Endothelial cell of umbilical vein (primary cell): ENCODE data around the gene PLK5. TPM values are rescaled to one million over a fixed set of nuclear protein-coding genes. Genes with fewer than 3 reads are reported as not detected.

Experiments
- BruUV-seq: library from RNA; stranded (reverse); fragments of 400-500 nt; replicated peaks from 2 replicates; lab custom pipeline; 2021; lab: Mats Ljungman, UMichigan
- CTCF ChIA-PET: fragments of 300-600, 350-600 bp; sonication (Branson Sonifier 250); formaldehyde crosslinking; loops from one replicate; lab custom pipeline; 2021; ENCODE audit warnings: antibody characterized with exemption, inconsistent platforms; lab: Charles Lee
- POLR2A ChIA-PET: fragments of 300-600, 350-600 bp; sonication (Branson Sonifier 250); formaldehyde crosslinking; loops from one replicate; lab custom pipeline; 2021; ENCODE audit warnings: antibody characterized with exemption, inconsistent platforms; lab: Charles Lee
- DNase-seq: peaks from one replicate; pipeline ENCODE4 v3.0.0-alpha.2; 2011; ENCODE audit warnings: low read depth, low spot score
- FAIRE-seq: peaks from 2 replicates; lab custom pipeline; 2011; peaks lifted over from hg19 to GRCh38; lab: Jason Lieb, UNC
- H2AFZ ChIP-seq: 2 replicates; pipeline ENCODE4 v1.6.0; 2012; ENCODE audit warnings: low read depth, low read length, control low read depth, inconsistent platforms
- H3K27ac ChIP-seq: 2 replicates; pipeline ENCODE4 v1.5.1; 2011; ENCODE audit warnings: low read depth, mild to moderate bottlenecking, control low read depth, low read length, moderate library complexity; ENCODE audit not compliant: insufficient read depth
- H3K27me3 ChIP-seq, 2 experiments: 2 replicates each; pipeline versions ENCODE4 v1.6.0 to v1.6.1; 2011; ENCODE audit warnings: low read length in 2 of 2, mixed read lengths in 1 of 2; ENCODE audit not compliant: control insufficient read depth in 2 of 2, insufficient read depth in 2 of 2
- H3K36me3 ChIP-seq, 2 experiments: 2 replicates in 1 of 2; 3 replicates in 1 of 2; pipeline ENCODE4 v1.5.1; 2011; ENCODE audit warnings: low read length in 2 of 2, mild to moderate bottlenecking in 1 of 2, moderate library complexity in 1 of 2; ENCODE audit not compliant: control insufficient read depth in 2 of 2, insufficient read depth in 2 of 2; ENCODE audit errors: extremely low read depth in 1 of 2
- H3K4me1 ChIP-seq: 3 replicates; pipeline ENCODE4 v1.5.1; 2011; ENCODE audit warnings: mild to moderate bottlenecking, low read length; ENCODE audit not compliant: control insufficient read depth, insufficient read depth; ENCODE audit errors: extremely low read depth
- H3K4me2 ChIP-seq: 2 replicates; pipeline ENCODE4 v1.6.1; 2011; ENCODE audit warnings: low read length, control low read depth, mixed read lengths; ENCODE audit not compliant: insufficient read depth
- H3K4me3 ChIP-seq, 3 experiments: fragments of 200-600 bp in 1 of 3; sonication (generic), shearing (Covaris generic) in 1 of 3; replicated peaks in 1 of 3; 2 replicates each; pipeline ENCODE4 v1.5.1; 2011 to 2016; ENCODE audit warnings: control low read depth in 3 of 3, low read length in 3 of 3, mild to moderate bottlenecking in 2 of 3, inconsistent platforms in 1 of 3, low read depth in 1 of 3, moderate library complexity in 1 of 3; ENCODE audit not compliant: insufficient read depth in 1 of 3
- H3K79me2 ChIP-seq: 2 replicates; pipeline ENCODE4 v1.6.0; 2012; ENCODE audit warnings: low read length, inconsistent platforms; ENCODE audit not compliant: control insufficient read depth, insufficient read depth
- H3K9ac ChIP-seq: replicated peaks from 2 replicates; pipeline ENCODE3; 2011; ENCODE audit warnings: low read length, control low read depth; ENCODE audit not compliant: insufficient read depth; ENCODE audit errors: extremely low read depth
- H3K9me1 ChIP-seq: replicated peaks from 3 replicates; pipeline ENCODE4 v1.6.0; 2011; ENCODE audit warnings: mild to moderate bottlenecking, low read length; ENCODE audit not compliant: control insufficient read depth, insufficient read depth; ENCODE audit errors: extremely low read depth
- H3K9me3 ChIP-seq: replicated peaks from 2 replicates; pipeline ENCODE4 v1.5.1; 2012; ENCODE audit warnings: low read length, inconsistent platforms; ENCODE audit not compliant: control insufficient read depth, insufficient read depth
- H4K20me1 ChIP-seq: replicated peaks from 2 replicates; pipeline ENCODE3; 2011; ENCODE audit warnings: mild to moderate bottlenecking, low read length; ENCODE audit not compliant: control insufficient read depth, insufficient read depth; ENCODE audit errors: extremely low read depth
- CTCF ChIP-seq, 2 donors: IDR thresholded peaks; 1 replicate in 1 of 2; 2 replicates in 1 of 2; pipeline ENCODE4 v1.5.1; 2011; ENCODE audit warnings: low read length in 2 of 2, mild to moderate bottlenecking in 2 of 2, moderate library complexity in 2 of 2, control low read depth in 1 of 2, inconsistent platforms in 1 of 2, low read depth in 1 of 2; ENCODE audit not compliant: insufficient read depth in 1 of 2; ENCODE audit errors: extremely low read depth in 1 of 2
- EZH2 ChIP-seq: IDR thresholded peaks from 2 replicates; pipeline ENCODE4 v1.6.1; 2012; ENCODE audit warnings: borderline replicate concordance, low read depth, mild to moderate bottlenecking, moderate library complexity, low read length, inconsistent platforms; ENCODE audit not compliant: severe bottlenecking
- FOS ChIP-seq: IDR thresholded peaks from 2 replicates; pipeline ENCODE4 v1.6.1; 2011; ENCODE audit warnings: mild to moderate bottlenecking, low read length, moderate library complexity, borderline replicate concordance; ENCODE audit not compliant: insufficient read depth
- GATA2 ChIP-seq: IDR thresholded peaks from 2 replicates; pipeline ENCODE4 v1.7.0; 2011; ENCODE audit warnings: low read depth, mild to moderate bottlenecking, moderate library complexity, mixed read lengths, low read length; ENCODE audit not compliant: insufficient read length, insufficient read depth
- JUN ChIP-seq: IDR thresholded peaks from 2 replicates; pipeline ENCODE4 v1.6.1; 2011; ENCODE audit warnings: borderline replicate concordance, low read depth; ENCODE audit not compliant: insufficient read length, insufficient read depth
- MAX ChIP-seq: IDR thresholded peaks from 2 replicates; pipeline ENCODE4 v1.6.1; 2011; ENCODE audit not compliant: insufficient read depth, insufficient read length
- MYC ChIP-seq: IDR thresholded peaks from one replicate; pipeline ENCODE4 v1.6.1; 2011; ENCODE audit warnings: mild to moderate bottlenecking, low read depth, low read length
- POLR2A ChIP-seq: IDR thresholded peaks from 2 replicates; pipeline ENCODE4 v1.6.1; 2012; ENCODE audit warnings: low read depth, mild to moderate bottlenecking, control low read depth, low read length
- POLR2AphosphoS5 ChIP-seq: IDR thresholded peaks from 2 replicates; pipeline ENCODE4 v1.6.1; 2012; ENCODE audit warnings: low read depth, mild to moderate bottlenecking, control low read depth, low read length, moderate library complexity; ENCODE audit not compliant: insufficient read depth
- dilution Hi-C: fragments of 300-500 bp; cut with MboI; formaldehyde crosslinking; loops from one replicate; pipeline ENCODE4 v1.15.0; 2019; ENCODE audit warnings: low sequenced_read_pairs; ENCODE audit not compliant: extremely low pct_ligation_motif_present
- intact Hi-C: fragments of 100-400 bp; cut with micrococcal nuclease; formaldehyde crosslinking; loops from one replicate; pipeline ENCODE4 v1.10.0; 2022
- polyA plus RNA-seq, 4 experiments: library from polyadenylated mRNA; depleted of rRNA in 3 of 4; stranded (reverse) in 3 of 4; unstranded in 1 of 4; fragments of >200 nt; gene quantifications; 2 replicates each; pipeline versions ENCODE4 v1.2.1 to v1.2.3, GENCODE V29; 2011 to 2012; ENCODE audit warnings: missing spikeins in 1 of 4
- total RNA-seq: library from RNA; stranded (reverse); gene quantifications from 2 replicates; pipeline ENCODE4 v1.2.3, GENCODE V29; 2021

PLK5 gene
- total and polyA plus RNA-seq, 2 donors (not counting 3 experiments of a cell fraction or from before 2014, with no cell fraction given), result not detected

- Histone ChIP-seq H3K9ac (no peak overlapping the region), H2AFZ (no peak overlapping the region), H3K27ac (no peak overlapping the region), H3K27me3 (peaks cover 9 to 12% of the 10 kb centered on the region in 2 experiments), H3K79me2 (no peaks in the 10 kb centered on the region), H3K4me3 (no peak overlapping the region), H3K9me1 (no peaks in the 10 kb centered on the region), H3K36me3 (no peaks in the 10 kb centered on the region), H3K4me2 (no peak overlapping the region), H4K20me1 (no peaks in the 10 kb centered on the region), H3K4me1 (no peaks in the 10 kb centered on the region), H3K9me3 (no peaks in the 10 kb centered on the region)
- BruUV-seq, result no TSS peak
- no peak for FAIRE-seq
- dilution Hi-C loops (no loop called here), intact Hi-C loops (no loop called here)
- POLR2A ChIA-PET, result no interaction called here
- peak; percentile 3 for TF ChIP-seq EZH2
- no peak for TF ChIP-seq FOS
- CTCF ChIA-PET, result no interaction called here
- DNase-seq, result no peak
These were observed 2.3 kb downstream of the PLK5 start for GRCh38 chr19:1526066-1526778.

- no TSS peak for BruUV-seq
- Histone ChIP-seq H3K27me3 (peaks cover 9 to 12% of the 10 kb centered on the region in 2 experiments), H2AFZ (no peak overlapping the region), H3K27ac (no peak overlapping the region), H3K4me1 (no peaks in the 10 kb centered on the region), H3K4me2 (no peak overlapping the region), H3K79me2 (no peaks in the 10 kb centered on the region), H3K36me3 (no peaks in the 10 kb centered on the region), H3K4me3 (no peak overlapping the region), H3K9me1 (no peaks in the 10 kb centered on the region), H3K9ac (no peak overlapping the region), H3K9me3 (no peaks in the 10 kb centered on the region), H4K20me1 (no peaks in the 10 kb centered on the region)
- ChIA-PET CTCF (interaction anchor here (1.4 kb wide), 1 partner anchor 19 kb away, joined by 6 read pairs; no protein-coding TSS in a partner anchor), POLR2A (interaction anchor here (0.6 kb wide), 1 partner anchor 348 kb away, joined by 7 read pairs; no protein-coding TSS in a partner anchor)
- intact Hi-C loops, result no loop called here
- DNase-seq (no peak), FAIRE-seq (no peak)
- dilution Hi-C loops, result no loop called here
- TF ChIP-seq CTCF (IDR thresholded peaks at IDR 0.05; ENCODE audit: extremely low read depth in 1 of 2, insufficient read depth in 1 of 2, low read depth in 1 of 2, low read length in 2 of 2) (no peak), GATA2 (no peak), FOS (no peak), MAX (no peak), EZH2 (no peak), POLR2AphosphoS5 (no peak), MYC (no peak), POLR2A (no peak), JUN (no peak)
These were observed 3.2 kb downstream of the PLK5 start for GRCh38 chr19:1526979-1527649.
